ENCODE data around the gene ACOXL.

The ACOXL gene

DNA sequence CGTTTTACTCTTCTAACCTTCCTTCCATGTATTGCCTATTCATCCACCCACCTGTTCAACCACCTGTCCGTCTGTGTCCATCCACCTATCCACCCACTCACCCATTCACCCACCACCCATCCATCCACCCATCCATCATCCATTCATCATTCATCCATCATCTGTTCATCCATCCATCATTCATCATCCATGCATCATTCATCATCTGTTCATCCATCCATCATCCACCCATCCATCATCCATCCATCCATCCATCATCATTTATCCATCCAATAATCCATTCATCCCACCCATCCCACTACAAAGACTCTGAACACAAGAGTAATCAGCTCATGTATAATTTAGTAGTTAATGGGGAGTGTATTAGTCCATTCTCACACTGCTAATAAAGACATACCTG, 78.0 kb downstream of the ACOXL start:
- no peaks in the 10 kb centered on the region for H3K27me3 ChIP-seq (ENCODE audit: low read length)
- no peaks in the 10 kb centered on the region for H3F3A ChIP-seq (ENCODE audit: insufficient read depth)
- H3K9ac ChIP-seq (ENCODE audit: low read length) = no peak overlapping the region
- H4K20me1 ChIP-seq (ENCODE audit: low read depth, low read length) = no peaks in the 10 kb centered on the region
- H3K27ac ChIP-seq (ENCODE audit: low read depth, low read length) = no peak overlapping the region
- H3K36me3 ChIP-seq (ENCODE audit: low read length) = no peaks in the 10 kb centered on the region
- no peak overlapping the region for H3K4me2 ChIP-seq (ENCODE audit: low read depth, low read length, poor library complexity, severe bottlenecking)
- TF ChIP-seq, protein P1, sequence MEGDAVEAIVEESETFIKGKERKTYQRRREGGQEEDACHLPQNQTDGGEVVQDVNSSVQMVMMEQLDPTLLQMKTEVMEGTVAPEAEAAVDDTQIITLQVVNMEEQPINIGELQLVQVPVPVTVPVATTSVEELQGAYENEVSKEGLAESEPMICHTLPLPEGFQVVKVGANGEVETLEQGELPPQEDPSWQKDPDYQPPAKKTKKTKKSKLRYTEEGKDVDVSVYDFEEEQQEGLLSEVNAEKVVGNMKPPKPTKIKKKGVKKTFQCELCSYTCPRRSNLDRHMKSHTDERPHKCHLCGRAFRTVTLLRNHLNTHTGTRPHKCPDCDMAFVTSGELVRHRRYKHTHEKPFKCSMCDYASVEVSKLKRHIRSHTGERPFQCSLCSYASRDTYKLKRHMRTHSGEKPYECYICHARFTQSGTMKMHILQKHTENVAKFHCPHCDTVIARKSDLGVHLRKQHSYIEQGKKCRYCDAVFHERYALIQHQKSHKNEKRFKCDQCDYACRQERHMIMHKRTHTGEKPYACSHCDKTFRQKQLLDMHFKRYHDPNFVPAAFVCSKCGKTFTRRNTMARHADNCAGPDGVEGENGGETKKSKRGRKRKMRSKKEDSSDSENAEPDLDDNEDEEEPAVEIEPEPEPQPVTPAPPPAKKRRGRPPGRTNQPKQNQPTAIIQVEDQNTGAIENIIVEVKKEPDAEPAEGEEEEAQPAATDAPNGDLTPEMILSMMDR (IDR thresholded peaks at IDR 0.05; ENCODE audit: insufficient read depth, low read length, poor library complexity, severe bottlenecking) = no peak
- no peak for TF ChIP-seq EZH2phosphoT487 (conservative IDR thresholded peaks at IDR 0.05; ENCODE audit: low read length)
- H3K79me2 ChIP-seq (ENCODE audit: insufficient read depth, low read length) = no peaks in the 10 kb centered on the region
- H3K9me2 ChIP-seq (replicated peaks; ENCODE audit: insufficient read depth, low read length) = no peaks in the 10 kb centered on the region
- no peak overlapping the region for H3K4me3 ChIP-seq (ENCODE audit: insufficient read depth, low read length, poor library complexity, severe bottlenecking)
- H3K9me3 ChIP-seq (ENCODE audit: insufficient read depth, low read length) = no peaks in the 10 kb centered on the region
- H2AFZ ChIP-seq (ENCODE audit: low read depth, low read length, severe bottlenecking) = no peak overlapping the region

DNA sequence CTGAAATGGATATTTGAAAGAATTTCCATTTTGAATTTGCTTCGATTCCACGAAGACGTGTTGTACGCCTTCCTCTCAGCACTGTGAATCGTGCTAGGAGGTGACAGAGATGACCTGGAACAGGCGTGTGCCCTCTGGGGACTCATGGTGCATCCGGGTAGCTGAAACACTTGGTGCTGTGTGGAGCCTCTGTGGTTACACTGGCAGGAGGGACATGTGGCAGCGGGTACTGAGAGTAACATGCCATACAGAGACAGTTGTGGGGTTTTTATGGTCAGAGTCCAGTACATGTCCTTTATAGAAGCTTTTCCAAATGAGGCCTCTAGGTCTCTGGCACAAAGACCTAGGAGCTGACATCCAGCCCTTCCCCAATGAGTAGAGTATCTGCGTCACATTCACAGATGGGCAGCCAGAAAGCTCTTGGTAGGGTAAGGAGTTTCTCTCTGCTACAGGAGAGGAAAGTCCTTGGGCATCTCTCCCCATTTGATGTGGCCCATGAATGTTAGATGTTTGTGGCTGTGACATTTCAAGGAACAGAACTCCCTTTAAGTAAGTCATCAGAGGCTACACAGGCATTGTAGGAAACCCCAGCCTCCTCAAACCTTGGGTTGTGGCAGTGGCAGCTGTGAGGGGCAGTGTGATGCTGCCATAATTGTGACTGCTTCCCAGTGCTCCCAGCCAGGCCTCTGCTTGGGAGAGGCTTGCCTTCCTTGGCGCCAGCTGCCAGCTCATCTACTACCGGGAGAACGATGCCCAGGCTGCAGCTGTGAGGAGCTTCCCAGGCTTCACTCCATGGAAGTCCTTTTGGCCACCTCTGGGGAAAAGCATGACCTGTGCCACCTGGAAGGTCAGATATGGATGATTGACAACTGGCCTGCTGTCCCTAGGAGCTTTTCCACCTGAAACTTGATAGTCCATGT, 80.6 kb downstream of the ACOXL start:
- no peak overlapping the region for H2AFZ ChIP-seq (ENCODE audit: low read depth, low read length, severe bottlenecking)
- no peaks in the 10 kb centered on the region for H3K36me3 ChIP-seq (ENCODE audit: low read length)
- no peaks in the 10 kb centered on the region for H3K79me2 ChIP-seq (ENCODE audit: insufficient read depth, low read length)
- H3K27me3 ChIP-seq (ENCODE audit: low read length) = no peaks in the 10 kb centered on the region
- H3K9me3 ChIP-seq (ENCODE audit: insufficient read depth, low read length) = no peaks in the 10 kb centered on the region
- H3K27ac ChIP-seq (ENCODE audit: low read depth, low read length) = no peak overlapping the region
- no peaks in the 10 kb centered on the region for H4K20me1 ChIP-seq (ENCODE audit: low read depth, low read length)
- H3F3A ChIP-seq (ENCODE audit: insufficient read depth) = no peaks in the 10 kb centered on the region
- H3K4me3 ChIP-seq (ENCODE audit: insufficient read depth, low read length, poor library complexity, severe bottlenecking) = no peak overlapping the region
- H3K9ac ChIP-seq (ENCODE audit: low read length) = no peak overlapping the region
- TF ChIP-seq EZH2phosphoT487 (conservative IDR thresholded peaks at IDR 0.05; ENCODE audit: low read length) = no peak
- TF ChIP-seq, protein P1 (IDR thresholded peaks at IDR 0.05; ENCODE audit: insufficient read depth, low read length, poor library complexity, severe bottlenecking) = no peak
- H3K4me2 ChIP-seq (ENCODE audit: low read depth, low read length, poor library complexity, severe bottlenecking) = no peak overlapping the region
- no peaks in the 10 kb centered on the region for H3K9me2 ChIP-seq (replicated peaks; ENCODE audit: insufficient read depth, low read length)

DNA sequence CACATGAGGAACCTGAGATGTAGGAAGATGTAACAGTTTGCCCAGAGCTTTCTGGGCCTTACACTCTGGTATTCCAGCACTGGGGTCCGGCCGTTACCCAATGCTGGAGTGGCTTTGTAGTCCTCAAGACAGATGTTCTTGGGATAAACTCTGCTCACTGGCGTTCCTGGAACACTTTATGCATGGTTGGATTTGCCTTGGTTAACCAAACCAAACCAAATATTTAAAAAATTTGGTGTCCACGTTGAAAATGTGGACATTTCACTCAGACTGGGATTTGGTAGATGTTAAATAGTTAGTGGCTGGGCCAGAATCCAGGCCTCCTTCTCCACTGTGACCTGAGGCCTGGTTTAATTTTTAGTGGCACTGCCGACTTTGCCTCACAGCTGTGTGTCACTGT, 81.5 kb downstream of the ACOXL start:
- Histone ChIP-seq H3K9ac (ENCODE audit: low read length) (no peak overlapping the region), H3K4me3 (ENCODE audit: insufficient read depth, low read length, poor library complexity, severe bottlenecking) (no peak overlapping the region), H3F3A (ENCODE audit: insufficient read depth) (no peaks in the 10 kb centered on the region), H3K27ac (ENCODE audit: low read depth, low read length) (no peak overlapping the region), H2AFZ (ENCODE audit: low read depth, low read length, severe bottlenecking) (no peak overlapping the region), H3K9me3 (ENCODE audit: insufficient read depth, low read length) (no peaks in the 10 kb centered on the region), H4K20me1 (ENCODE audit: low read depth, low read length) (no peaks in the 10 kb centered on the region), H3K36me3 (ENCODE audit: low read length) (no peaks in the 10 kb centered on the region), H3K4me2 (ENCODE audit: low read depth, low read length, poor library complexity, severe bottlenecking) (no peak overlapping the region), H3K79me2 (ENCODE audit: insufficient read depth, low read length) (no peaks in the 10 kb centered on the region), H3K27me3 (ENCODE audit: low read length) (no peaks in the 10 kb centered on the region), H3K9me2 (replicated peaks; ENCODE audit: insufficient read depth, low read length) (no peaks in the 10 kb centered on the region)
- TF ChIP-seq EZH2phosphoT487 (conservative IDR thresholded peaks at IDR 0.05; ENCODE audit: low read length) = no peak
- TF ChIP-seq, protein P1 (IDR thresholded peaks at IDR 0.05; ENCODE audit: insufficient read depth, low read length, poor library complexity, severe bottlenecking) = no peak
